Breast epithelium (tissue), 3 donors: Measurements from ENCODE around the gene PLOD1.

Source experiments
- CTCF ChIP-seq, 3 donors: fragments of 450-650 bp; IDR thresholded peaks; one replicate each; pipeline ENCODE4 v1.5.1; 2016 to 2017; ENCODE audit warnings: antibody characterized with exemption in 3 of 3, mild to moderate bottlenecking in 3 of 3, moderate library complexity in 3 of 3
- POLR2A ChIP-seq: fragments of 450-650 bp; IDR thresholded peaks from one replicate; pipeline ENCODE4 v1.6.1; 2016; ENCODE audit warnings: antibody characterized with exemption, mild to moderate bottlenecking, moderate library complexity
- POLR2AphosphoS5 ChIP-seq, 3 donors: sonication (generic); formaldehyde crosslinking; IDR thresholded peaks; one replicate each; pipeline ENCODE4 v1.6.1; 2017; ENCODE audit warnings: antibody characterized with exemption in 3 of 3

DNA sequence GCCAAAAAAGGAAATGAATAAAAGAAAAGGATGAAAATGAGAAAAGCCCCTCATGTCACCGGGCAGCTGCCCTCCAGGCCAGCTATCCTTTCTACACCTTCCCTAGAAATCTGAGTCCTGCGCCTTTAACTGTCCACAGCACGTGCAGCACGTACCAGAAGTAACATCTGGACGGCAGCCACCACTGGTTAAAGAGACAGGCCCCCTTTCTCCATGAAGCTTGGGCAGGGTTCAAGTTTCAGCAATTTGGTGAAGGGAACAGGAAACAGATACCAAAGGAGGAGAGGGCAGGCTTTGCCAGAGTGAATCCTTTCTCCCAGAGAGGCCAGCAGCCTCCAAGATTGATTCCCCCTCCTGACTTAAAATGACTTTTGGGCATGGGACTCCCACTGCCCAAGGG is 4.7 kb upstream of the PLOD1 start:
- peak in 1 of 3 donors; percentile 47 for TF ChIP-seq POLR2AphosphoS5 (IDR thresholded peaks at IDR 0.05)
- TF ChIP-seq CTCF (IDR thresholded peaks at IDR 0.05): no peak
- TF ChIP-seq POLR2A: no peak
